Fibroblast of lung (primary cell): ENCODE measurements around the gene THSD7B. TPM values are rescaled to one million over a fixed set of nuclear protein-coding genes. Genes with fewer than 3 reads are reported as not detected.

ENCODE experiments used
- DNase-seq, 2 donors: peaks; one replicate each; pipeline versions ENCODE4 v3.0.0 to v3.0.0-alpha.2; 2010; ENCODE audit warnings: low read depth in 2 of 2
- H2AFZ ChIP-seq: 2 replicates; pipeline ENCODE4 v1.5.1; 2012; ENCODE audit warnings: low read length, control low read depth, inconsistent platforms
- H3K27ac ChIP-seq: 2 replicates; pipeline ENCODE4 v1.5.1; 2011; ENCODE audit warnings: low read length, control low read depth; ENCODE audit not compliant: insufficient read depth
- H3K27me3 ChIP-seq: 2 replicates; pipeline ENCODE4 v1.5.1; 2011; ENCODE audit warnings: mild to moderate bottlenecking, low read length; ENCODE audit not compliant: control insufficient read depth, insufficient read depth
- H3K36me3 ChIP-seq: 2 replicates; pipeline ENCODE4 v1.5.1; 2011; ENCODE audit warnings: low read length; ENCODE audit not compliant: control insufficient read depth, insufficient read depth
- H3K4me1 ChIP-seq: 2 replicates; pipeline ENCODE4 v1.5.1; 2011; ENCODE audit warnings: low read length; ENCODE audit not compliant: control insufficient read depth, insufficient read depth; ENCODE audit errors: extremely low read depth
- H3K4me2 ChIP-seq: 2 replicates; pipeline ENCODE4 v1.5.1; 2011; ENCODE audit warnings: low read length, control low read depth; ENCODE audit not compliant: insufficient read depth; ENCODE audit errors: extremely low read depth
- H3K4me3 ChIP-seq, 4 experiments: fragments of 200-600 bp in 1 of 4; sonication (generic) in 1 of 4; replicated peaks in 1 of 4; 2 replicates each; pipeline ENCODE4 v1.5.1; 2011 to 2016; ENCODE audit warnings: low read length in 4 of 4, low read depth in 3 of 4, mild to moderate bottlenecking in 3 of 4, control low read depth in 2 of 4, inconsistent platforms in 1 of 4, mixed read lengths in 1 of 4; ENCODE audit not compliant: insufficient read depth in 1 of 4; ENCODE audit errors: control extremely low read depth in 1 of 4
- H3K79me2 ChIP-seq: 2 replicates; pipeline ENCODE4 v1.5.1; 2012; ENCODE audit warnings: mild to moderate bottlenecking, low read length, inconsistent platforms; ENCODE audit not compliant: control insufficient read depth, insufficient read depth
- H3K9ac ChIP-seq: 2 replicates; pipeline ENCODE4 v1.5.1; 2011; ENCODE audit warnings: mild to moderate bottlenecking, low read length, control low read depth; ENCODE audit not compliant: insufficient read depth
- H3K9me3 ChIP-seq: 2 replicates; pipeline ENCODE4 v1.5.1; 2012; ENCODE audit warnings: low read depth, low read length; ENCODE audit not compliant: control insufficient read depth, insufficient read depth
- H4K20me1 ChIP-seq: 2 replicates; pipeline ENCODE4 v1.5.1; 2011; ENCODE audit warnings: low read length; ENCODE audit not compliant: control insufficient read depth, insufficient read depth; ENCODE audit errors: extremely low read depth
- EZH2 ChIP-seq: IDR thresholded peaks from 2 replicates; pipeline ENCODE4 v1.5.1; 2012; ENCODE audit warnings: low read length, control low read depth, mild to moderate bottlenecking; ENCODE audit errors: missing control alignments
- polyA plus RNA-seq, 2 donors: library from polyadenylated mRNA; depleted of rRNA in 1 of 2; stranded (reverse) in 1 of 2; unstranded in 1 of 2; fragments of >200 nt; gene quantifications; 2 replicates each; pipeline ENCODE4 v1.2.1, GENCODE V29; 2011 to 2012; ENCODE audit warnings: missing spikeins in 1 of 2
- total RNA-seq: library from RNA; depleted of rRNA; stranded (reverse); fragments of >200 nt; gene quantifications from 2 replicates; pipeline ENCODE4 v1.2.1, GENCODE V29; 2014
- TF ChIP-seq, protein P1 (sequence below), 2 donors: IDR thresholded peaks in 1 of 2; conservative IDR thresholded peaks in 1 of 2; 1 replicate in 1 of 2; 2 replicates in 1 of 2; pipeline ENCODE4 v1.5.1; 2011 to 2012; ENCODE audit warnings: low read length in 2 of 2, control low read depth in 1 of 2, inconsistent platforms in 1 of 2, low read depth in 1 of 2, mild to moderate bottlenecking in 1 of 2

THSD7B gene
- total and polyA plus RNA-seq, 2 donors (not counting 1 experiment from before 2014, with no cell fraction given): under 0.01 TPM; not detected in 1

DNA sequence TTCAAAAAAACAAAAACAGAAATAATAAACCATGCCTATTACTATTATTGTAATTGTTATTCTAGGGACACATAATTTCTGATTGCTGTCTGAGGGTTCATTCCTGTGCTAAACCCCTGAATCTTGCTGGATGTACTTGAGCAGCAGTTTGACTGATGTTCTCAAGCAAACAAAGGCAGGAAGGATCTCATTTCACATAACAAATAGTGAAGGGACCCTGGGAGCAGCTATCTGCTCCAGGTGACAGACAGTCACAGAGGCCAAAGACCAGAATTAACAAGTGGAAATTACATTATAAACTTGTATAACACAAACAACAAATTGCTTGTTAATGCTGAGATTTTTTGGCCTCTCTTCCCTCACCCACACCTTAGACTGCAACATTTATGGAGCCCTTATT lies 284.2 kb downstream of the THSD7B start:
- Histone ChIP-seq H3K4me2 (no peak overlapping the region), H3K27me3 (no peaks in the 10 kb centered on the region), H3K9ac (no peak overlapping the region), H3K27ac (no peak overlapping the region), H2AFZ (no peak overlapping the region), H4K20me1 (no peaks in the 10 kb centered on the region), H3K79me2 (no peaks in the 10 kb centered on the region), H3K36me3 (no peaks in the 10 kb centered on the region), H3K4me3 (no peak overlapping the region), H3K4me1 (no peaks in the 10 kb centered on the region), H3K9me3 (no peaks in the 10 kb centered on the region)
- TF ChIP-seq EZH2: no peak
- TF ChIP-seq, protein P1, sequence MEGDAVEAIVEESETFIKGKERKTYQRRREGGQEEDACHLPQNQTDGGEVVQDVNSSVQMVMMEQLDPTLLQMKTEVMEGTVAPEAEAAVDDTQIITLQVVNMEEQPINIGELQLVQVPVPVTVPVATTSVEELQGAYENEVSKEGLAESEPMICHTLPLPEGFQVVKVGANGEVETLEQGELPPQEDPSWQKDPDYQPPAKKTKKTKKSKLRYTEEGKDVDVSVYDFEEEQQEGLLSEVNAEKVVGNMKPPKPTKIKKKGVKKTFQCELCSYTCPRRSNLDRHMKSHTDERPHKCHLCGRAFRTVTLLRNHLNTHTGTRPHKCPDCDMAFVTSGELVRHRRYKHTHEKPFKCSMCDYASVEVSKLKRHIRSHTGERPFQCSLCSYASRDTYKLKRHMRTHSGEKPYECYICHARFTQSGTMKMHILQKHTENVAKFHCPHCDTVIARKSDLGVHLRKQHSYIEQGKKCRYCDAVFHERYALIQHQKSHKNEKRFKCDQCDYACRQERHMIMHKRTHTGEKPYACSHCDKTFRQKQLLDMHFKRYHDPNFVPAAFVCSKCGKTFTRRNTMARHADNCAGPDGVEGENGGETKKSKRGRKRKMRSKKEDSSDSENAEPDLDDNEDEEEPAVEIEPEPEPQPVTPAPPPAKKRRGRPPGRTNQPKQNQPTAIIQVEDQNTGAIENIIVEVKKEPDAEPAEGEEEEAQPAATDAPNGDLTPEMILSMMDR (conservative IDR thresholded peaks at IDR 0.05 in 1 of 2, IDR thresholded peaks at IDR 0.05 in 1 of 2; ENCODE audit: low read depth in 1 of 2, low read length in 2 of 2): no peak
- no peak for DNase-seq

DNA sequence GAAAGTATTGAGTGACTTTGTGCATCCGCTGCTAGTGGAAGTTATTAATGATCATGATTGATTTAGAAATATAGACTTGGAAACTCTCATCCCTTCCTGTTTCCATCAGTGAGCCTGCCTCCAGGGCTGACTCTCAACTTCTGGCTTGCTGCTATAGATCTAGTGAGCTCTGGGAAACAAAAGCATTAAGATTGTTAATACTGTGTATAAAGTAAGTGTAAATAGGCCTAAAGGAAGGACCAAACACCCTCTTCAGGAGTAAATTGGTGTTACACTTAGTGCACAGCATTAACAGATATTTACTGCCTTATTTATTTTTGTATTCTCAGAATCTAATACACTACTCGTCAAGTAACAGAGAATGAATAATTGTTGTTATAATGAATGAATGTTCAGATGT lies 285.6 kb downstream of the THSD7B start:
- no peaks in the 10 kb centered on the region for H3K9me3 ChIP-seq
- H4K20me1 ChIP-seq: no peaks in the 10 kb centered on the region
- no peaks in the 10 kb centered on the region for H3K36me3 ChIP-seq
- no peaks in the 10 kb centered on the region for H3K79me2 ChIP-seq
- TF ChIP-seq EZH2: no peak
- TF ChIP-seq, protein P1 (conservative IDR thresholded peaks at IDR 0.05 in 1 of 2, IDR thresholded peaks at IDR 0.05 in 1 of 2; ENCODE audit: low read depth in 1 of 2, low read length in 2 of 2): no peak
- H2AFZ ChIP-seq: no peak overlapping the region
- no peak for DNase-seq
- H3K4me2 ChIP-seq: no peak overlapping the region
- H3K9ac ChIP-seq: no peak overlapping the region
- no peaks in the 10 kb centered on the region for H3K27me3 ChIP-seq
- H3K4me1 ChIP-seq: no peaks in the 10 kb centered on the region
- no peak overlapping the region for H3K27ac ChIP-seq
- H3K4me3 ChIP-seq: no peak overlapping the region

DNA sequence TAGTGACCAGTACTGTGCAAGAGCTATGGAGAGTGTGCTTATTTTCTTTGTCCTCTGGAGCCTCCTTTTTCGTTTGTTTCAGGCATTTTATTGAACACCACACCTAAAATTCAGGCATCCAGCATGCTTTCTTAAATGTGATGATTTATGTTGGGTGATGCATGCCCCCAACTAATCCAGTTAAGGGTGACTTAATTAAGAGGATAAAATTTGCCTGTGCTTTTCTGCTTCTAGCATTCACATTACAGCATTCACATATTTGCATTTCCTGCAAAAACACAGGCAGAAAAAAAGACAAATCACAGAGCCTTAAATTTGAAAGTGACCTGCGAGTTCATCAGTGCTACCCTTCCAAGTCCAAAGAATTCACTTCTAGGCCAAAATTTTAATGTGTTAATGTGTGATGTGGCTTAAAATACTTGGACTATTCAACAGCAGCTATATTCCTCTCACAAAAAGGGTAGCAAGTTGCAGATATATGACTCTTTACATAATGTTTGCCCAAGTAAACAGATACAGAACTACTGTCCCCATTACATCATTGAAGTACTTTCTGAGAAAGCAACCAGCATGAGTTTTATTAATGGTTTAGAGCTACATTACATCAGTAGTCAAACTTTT lies 286.5 kb downstream of the THSD7B start:
- Histone ChIP-seq H2AFZ (no peak overlapping the region), H3K4me2 (no peak overlapping the region), H3K4me3 (no peak overlapping the region), H3K36me3 (no peaks in the 10 kb centered on the region), H3K27ac (no peak overlapping the region), H3K4me1 (no peaks in the 10 kb centered on the region), H4K20me1 (no peaks in the 10 kb centered on the region), H3K79me2 (no peaks in the 10 kb centered on the region), H3K9ac (no peak overlapping the region), H3K9me3 (no peaks in the 10 kb centered on the region), H3K27me3 (no peaks in the 10 kb centered on the region)
- no peak for DNase-seq
- TF ChIP-seq, protein P1 (conservative IDR thresholded peaks at IDR 0.05 in 1 of 2, IDR thresholded peaks at IDR 0.05 in 1 of 2; ENCODE audit: low read depth in 1 of 2, low read length in 2 of 2): no peak
- no peak for TF ChIP-seq EZH2
